Smooth muscle cell of the brain vasculature (primary cell): ENCODE data around the gene CDK6.

Experiments used
- DNase-seq: peaks from one replicate; pipeline ENCODE4 v3.0.0-alpha.2; 2012; ENCODE audit warnings: low read depth, low spot score

The CDK6 gene

DNA sequence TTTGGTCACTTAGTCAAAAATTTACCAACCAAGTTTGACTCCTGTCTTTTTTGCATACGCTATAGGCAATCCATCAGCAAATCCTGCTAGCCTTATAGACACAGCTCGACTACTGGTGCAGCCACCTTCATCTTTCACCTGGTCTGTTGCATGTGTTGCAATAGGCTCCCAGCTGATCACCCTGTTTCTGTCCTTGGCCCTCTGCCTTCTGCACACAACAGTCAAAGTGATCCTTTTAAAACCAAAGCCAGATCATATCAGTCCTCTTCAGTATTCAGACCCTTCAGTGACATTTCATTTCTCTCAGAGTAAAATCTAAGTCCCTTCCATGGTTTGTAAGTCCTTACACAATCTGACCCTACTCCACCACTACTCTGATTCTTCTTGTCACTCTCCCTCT, 10.9 kb upstream of the CDK6 start:
- DNase-seq, result no peak

DNA sequence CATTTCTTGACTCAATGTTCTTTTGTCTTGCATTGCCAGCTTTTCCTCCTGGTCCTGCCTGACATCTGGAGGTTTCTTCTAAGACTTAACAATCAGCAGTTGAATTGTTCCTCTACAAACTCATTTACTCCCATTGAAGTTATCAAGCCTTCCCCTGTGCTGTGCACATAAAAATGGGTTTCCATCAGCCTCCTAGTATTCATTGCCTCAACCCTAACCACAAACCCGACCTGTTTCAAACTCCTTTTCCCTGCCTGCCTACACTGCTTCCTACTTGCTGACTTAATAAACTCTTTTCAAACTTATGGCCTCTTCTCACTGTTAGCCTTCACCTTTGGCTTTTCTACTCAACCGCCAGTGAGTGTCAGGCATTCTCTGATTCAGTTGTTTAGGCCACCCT, 9.4 kb upstream of the CDK6 start:
- DNase-seq, result no peak

DNA sequence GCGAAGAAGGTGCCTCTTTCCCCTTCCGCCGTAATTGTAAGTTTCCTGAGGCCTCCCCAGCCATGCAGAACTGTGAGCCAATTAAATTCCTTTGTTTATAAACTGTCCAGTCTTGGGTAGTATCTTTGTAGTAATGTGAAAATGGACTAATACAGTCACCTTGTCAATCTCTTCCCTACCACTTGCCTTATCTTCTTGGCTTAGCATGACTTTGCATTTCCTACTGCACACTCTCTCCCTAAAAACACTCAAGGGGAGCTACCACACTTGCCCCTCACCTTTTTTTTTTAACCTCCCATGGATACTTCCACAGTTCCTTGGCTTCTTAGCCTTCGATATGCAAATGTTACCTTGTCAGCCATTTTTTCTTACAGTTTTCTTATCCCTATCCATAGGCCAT, 7.4 kb upstream of the CDK6 start:
- no peak for DNase-seq

DNA sequence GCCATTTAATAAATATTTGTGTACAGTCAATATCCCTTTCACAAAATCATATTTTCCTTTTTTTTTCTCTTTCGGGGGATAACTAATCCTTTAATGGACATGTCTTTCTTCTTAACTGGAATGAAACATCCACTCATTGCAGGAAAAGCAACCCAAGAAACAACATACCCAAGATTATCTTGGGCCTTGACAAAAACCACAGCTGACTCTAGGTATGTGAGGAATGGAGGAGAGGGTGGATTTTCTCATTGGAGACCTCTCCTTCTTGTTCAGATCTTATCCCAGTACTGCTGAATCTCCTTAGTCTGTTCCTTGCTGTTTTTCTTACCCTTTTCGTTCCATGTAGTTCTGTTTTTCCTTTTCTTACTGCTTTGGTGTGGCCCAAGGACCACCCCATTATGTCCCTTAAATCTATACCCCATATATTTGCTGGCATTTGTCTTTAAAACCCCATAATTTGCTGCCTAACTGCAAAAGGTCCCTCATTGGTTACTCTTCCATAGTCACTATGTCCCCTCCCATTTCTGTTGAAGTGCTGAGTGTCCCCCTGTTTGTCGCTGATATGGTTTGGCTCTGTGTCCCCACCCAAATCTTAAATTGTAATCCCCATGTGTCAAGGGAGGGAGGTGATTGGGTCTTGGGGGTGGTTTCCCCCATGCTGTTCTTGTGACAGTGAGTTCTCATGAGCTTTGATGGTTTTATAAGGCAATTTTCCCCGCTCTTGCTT, 6.8 kb upstream of the CDK6 start:
- DNase-seq, result no peak

DNA sequence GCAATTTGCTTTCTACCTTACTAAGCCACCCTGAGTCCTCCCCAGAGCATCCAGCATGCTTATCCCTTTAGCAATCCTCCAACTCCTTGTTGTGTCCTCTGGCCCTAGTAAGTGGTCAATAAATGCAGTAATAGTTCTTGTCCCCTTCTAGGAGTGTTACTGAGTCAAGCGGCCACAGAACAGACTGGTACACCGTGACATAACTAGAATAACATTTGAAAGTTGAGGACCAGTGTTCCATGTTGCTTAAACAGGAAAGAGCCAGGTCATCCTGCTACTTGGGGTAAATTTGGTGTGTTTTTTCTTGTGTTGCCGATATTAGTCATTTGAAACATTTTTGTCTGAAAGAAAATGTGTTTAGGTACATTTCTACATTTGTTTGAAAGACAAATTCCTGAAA, 4.8 kb upstream of the CDK6 start:
- DNase-seq, result no peak

DNA sequence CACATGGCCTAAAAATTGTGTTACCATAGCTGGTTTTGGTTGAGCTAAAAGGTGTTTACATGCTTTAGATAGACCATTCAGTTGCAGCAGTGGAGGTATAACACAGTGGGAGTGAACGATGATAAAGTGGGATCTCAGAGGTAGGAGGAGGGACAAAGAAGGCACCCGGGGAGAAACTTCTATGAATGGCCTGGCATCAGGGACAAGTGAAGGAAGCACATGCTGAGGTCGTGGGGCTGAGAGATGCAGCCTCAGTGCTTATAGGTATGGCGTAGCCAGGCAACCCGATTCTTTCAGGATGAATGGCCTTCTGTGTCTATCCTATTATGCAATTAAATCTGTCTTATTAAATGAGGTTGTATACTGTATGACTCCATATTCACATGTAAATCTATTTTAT, 3.9 kb upstream of the CDK6 start:
- no peak for DNase-seq

DNA sequence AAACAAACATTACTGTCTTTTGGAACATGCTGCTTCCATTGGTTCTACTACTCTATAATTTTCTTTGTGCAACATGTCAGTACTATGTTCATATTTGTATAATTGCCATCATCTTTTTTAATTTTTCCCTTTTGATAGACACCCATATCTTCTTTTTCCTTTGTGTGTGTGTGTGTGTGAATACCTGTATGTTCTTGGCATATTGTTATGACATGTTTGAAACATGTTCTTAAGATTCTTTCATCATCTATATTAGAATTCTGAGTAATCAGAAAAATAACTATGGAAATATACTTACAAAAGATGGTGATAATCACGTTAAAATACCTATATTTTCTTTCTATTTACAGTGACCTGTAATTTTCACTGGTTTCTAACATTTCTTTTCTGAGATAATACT, 3.5 kb upstream of the CDK6 start:
- DNase-seq, result no peak

DNA sequence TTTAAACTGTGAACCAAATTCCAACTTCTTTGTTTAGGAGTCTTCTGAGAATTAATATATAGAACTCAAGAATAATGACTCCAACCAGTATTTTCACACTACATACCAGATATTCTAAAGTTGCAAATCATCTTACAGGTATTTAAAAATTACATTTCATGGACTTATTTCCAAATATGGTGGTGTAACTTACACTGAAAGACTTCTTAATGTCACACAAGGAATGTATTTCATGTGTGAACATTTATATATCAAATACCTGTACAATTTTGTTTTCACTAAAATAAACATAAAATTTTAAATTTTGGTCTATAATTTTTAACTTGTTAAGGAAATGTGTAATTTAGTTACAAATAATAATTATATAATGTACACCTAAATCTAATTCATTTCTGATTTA, 2.6 kb upstream of the CDK6 start:
- DNase-seq, result no peak

DNA sequence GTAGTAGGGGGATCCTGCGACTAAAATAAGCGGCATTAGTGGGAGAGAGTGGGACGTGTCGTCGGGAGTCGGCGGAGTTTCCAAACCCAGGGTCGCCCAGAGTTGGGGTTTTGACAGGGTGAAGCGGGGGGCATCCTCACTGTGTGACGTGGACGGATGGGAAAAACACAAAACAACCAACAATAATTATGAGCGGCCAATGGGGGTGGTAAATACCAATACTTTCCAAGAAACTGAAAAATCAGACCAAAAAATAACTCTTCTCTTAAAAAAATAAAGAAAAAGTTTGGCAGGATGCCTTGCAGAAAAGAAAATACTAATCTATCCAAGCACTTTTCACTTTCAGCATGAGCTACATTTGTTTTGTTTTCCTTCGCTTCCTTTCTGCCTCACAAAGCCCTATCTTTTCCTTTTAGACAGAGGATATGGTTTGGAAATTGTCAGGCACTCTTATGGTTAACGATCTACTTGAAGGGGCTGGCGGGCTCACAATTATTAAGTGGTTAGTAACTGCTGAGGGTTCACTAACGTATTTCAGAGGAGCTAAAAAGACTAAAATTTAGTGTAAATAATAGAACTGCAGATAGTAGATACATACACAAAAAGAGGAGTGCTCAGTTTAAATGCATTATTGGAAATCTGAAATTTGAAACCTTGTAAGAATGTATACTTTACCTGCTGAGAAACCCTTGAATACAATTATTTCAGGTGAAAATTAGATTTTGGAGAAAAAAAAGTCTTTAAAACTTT, 802 bp upstream of the CDK6 start:
- no peak for DNase-seq

DNA sequence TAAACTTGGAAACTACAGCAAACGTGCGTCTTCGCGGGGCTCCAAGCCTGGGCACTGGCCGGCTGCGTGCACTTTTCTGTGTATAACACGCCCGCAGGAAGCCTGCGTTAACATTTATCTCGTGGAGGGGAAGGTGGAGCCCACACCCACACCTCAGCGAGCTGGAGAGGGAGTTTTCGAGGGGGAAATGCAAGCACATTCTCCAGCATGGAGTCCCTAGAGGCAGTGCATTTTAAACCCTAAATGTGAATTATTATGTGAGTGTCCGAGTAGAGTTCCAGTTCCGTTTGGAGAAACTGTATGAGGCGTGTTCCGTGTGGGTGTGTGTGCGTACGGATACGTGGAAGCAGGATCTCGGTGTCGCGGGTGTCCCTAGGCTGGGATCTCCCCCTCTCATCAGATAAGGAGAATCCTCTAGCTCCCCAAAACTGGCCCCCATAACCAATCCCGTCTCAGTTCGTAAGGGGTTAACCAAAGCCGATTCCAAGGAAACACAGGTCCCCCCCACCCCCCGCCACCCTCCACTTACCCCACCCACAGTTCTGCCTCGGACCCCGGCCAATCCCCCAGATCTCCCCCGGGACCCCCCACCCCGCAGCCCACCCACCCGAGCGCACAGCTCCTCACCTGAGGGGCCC, 403 bp downstream of the CDK6 start:
- no peak for DNase-seq

DNA sequence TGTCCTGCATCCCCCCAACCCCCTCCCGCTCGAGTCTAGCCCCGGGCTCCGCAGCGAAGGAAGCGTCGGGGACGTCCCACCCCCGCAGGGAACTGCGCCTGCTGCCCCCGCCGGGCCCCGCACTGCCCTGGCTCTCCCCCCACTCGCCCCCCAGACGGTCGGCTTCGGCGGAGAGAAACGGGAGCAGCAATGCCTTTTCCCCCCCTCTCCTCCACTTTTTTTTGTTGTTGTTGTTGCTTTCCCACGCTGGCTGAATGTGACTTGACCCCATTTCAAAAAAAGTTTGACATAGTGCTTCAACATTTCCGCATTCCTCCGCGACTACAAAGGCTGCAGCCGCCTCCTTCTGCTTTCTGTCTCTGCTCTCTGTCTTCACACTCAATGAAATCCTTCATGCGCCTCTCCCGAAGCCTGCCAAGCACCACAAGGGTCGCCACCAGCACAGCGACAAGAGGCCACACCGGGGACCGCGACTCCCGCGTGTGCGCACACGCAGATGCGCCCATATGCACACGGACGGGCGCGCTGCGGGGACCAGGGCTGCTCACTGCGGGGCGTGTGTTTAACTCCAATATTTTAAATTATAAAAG, 1.0 kb downstream of the CDK6 start:
- no peak for DNase-seq

DNA sequence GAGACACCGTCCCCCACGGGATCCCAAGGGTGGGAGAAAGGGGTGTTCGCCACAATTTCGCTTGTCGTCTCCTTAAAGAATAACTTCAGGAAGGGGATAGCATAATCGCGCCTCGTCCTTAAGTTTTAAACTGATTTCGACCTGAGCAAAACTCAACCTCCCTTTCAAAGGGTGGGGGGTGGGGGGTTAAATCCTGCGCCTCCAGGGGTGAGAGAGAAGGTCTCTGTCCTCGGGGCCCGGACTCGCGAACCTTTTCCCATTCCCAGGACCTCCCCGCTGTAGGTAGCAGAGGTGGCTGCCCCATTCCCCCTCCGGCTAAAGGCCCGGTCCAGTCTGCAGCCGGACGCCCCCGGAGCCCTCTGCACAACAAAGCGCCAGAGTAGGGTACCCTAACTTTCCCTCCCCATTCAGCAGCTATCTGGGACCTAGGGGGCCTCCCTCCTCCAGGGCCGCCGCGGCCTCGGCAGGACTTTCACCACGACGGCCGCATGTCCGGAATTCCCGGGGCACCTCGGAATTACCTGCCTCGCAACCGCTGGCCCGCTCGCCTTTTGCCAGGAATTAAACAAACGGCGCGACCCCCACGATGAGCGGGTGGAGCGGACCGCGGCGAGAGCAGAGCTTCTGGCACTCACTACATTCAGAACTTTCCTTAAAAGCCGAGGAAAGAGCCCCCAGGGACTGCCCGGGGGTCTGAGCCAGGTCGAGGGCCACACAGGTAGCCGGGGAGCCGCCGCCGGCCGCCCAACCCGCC, 1.7 kb downstream of the CDK6 start:
- no peak for DNase-seq

DNA sequence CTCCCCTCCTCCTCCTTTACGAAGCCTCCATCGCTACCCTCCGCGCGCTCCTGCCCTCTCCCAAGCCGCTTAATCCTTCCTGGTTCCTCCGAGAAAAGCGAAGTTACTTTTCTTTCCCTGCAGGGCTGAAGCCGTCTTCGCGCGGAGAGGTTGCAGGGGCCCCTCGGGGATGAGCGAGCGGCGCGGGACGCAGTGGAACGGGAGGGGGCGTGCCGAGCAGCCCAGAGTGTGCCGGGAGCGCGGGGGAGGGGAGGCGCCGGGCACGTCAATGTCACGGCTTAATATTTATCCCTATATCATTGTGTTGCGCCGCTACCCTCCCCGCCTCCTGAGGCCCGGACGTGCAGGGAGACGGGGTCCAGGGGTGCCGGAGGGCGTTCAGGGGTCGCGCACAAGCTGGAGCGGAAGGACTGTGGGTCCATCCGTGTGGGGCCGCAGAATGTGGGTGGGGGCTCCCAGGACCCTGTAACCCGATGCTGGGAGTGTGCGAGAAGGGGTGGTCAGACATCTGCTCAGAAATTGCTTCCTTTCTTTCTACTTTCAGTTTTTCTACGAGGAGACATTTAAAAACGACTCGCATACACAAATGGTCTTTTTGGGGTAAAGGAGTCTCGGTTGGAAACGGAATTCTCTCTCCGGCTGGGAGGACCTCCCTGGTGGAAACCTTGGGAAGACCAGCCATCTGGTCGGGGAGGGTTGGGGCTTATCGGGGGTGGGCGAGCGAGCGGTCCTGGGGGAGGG, 2.4 kb downstream of the CDK6 start:
- no peak for DNase-seq

DNA sequence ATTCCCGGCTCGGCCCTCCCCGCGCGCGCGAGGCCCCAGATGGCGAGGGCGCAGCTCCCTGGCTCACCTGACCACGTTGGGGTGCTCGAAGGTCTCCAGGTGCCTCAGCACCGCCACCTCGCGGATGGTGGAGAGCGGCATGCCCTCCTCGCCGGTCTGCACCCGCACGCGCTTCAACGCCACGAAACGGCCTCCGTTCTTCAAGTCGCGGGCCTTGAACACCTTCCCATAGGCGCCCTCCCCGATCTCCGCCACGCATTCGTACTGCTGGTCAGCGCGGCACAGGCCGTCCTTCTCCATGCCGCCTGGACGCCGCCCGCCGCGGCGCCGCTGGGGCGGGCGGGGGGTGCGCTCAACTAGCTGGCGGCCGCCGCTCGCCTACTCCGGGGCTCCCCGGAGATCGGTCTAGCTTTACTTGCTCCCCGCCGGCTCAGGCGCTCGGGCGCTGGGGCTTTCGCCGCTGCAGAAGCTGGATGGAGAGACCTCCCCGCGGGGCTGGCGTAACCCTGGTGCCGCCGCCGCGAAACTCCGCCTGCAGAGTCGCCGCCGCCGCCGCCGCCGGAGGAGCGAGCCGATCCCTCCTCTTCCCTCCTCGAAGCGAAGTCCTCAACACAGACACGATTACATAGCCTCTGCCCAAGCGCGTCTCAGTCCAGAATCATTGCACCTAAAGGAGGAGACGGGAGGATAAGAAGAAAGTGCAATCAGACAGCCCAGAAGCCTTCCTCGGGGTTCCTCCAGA, 3.2 kb downstream of the CDK6 start:
- no peak for DNase-seq

DNA sequence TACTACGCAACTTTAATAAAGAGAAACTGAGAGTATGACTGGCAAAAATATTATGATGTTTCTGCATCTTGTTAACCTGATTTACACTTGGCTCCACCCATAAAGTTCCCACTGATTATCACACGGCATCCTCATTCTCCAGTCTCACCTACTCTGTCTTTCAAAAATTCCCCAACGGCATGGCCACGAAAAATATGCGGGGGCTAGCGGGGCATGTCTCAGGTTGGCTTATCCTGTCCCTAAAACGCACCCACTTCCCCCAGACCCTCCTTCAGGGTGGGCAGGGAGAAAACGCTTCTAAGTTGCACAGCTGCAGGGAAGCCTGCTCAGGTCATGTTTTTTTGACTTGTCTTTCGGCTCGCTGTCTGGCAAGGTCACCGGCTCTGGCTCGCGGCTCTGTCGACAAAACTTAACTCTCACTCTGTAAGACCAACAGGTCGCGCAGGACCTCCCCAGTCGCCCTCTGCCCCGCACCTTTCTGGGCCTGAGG, 3.8 kb downstream of the CDK6 start:
- no peak for DNase-seq

DNA sequence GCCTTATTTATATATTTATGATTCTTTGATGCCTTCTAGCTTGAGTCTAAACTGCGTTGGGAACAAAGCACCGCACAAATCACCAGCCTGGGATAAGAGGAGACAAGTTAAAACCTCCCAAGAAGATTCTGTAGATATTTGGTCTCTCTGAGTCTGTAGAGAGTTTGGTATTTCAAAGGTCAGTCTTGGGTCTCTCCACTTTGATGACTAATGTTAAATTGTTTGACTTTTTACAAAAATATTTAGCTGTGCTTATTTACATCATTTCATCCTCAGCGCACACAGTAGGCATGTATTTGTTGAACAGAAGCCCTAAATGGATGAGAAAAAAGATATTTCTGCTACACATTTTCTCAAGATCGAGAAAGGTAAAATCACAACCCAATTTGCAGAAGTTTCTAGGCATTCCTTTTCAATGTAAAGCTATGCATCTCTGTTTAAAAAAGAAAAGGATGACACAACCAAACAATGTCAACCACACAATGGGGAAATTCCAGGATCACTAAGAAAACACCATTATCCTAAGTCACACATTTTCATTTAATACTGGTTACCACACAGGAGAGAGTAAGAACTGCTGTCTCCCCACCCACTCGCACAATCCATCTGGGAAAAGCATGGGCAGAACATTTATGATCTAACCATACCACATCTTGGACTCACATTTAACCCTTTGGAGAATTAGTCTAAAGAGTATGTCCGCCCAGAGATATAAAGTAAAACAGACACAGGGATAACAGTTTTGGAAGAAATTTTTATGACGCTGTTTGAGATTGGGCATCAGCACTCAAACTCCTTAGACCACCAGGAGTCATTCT, 4.4 kb downstream of the CDK6 start:
- DNase-seq, result no peak

DNA sequence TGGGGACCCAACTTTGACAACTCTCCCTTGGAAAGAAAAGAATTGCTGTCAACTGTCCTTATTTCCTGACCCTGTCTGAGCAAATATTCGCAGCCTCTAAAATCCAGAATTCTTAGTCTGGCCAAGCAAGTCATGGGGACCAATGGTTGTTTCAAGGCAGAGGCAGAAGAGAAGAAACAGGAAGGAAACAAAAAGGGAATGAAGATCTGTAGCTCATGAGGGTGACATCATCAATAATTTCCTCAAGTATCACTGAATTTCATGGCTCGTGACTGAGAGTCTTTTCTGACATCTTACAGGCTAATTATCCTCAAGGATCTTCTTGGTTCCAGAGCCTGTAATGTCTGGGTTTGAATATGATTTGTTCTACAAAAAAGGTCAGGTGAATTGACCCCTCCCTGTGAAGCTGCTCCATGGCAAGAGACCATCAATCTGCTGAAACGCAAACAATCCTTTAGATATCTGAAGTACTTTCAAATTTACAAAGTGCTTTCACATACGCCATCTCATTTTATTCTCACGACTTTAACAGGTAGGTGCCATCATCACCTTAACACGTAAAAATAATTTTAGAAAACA, 5.8 kb downstream of the CDK6 start:
- no peak for DNase-seq

DNA sequence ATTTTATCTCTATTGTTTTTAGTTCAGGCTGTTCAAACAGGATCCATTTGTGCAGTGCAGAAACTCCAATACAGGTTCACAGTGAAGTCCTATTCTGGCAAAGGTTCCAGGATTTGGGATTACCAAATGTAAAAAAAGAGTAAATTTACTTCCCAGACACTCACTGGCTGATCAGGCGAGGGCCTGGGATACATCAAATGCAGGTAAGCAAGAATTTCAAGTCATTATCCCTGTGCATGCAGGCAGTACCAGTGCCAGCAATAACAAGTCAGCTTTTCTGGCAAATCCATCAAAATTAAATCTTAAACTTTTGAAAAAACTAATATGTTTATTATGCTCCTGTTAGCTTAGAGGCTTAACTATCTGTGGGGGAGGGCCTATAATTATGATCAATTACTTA, 6.3 kb downstream of the CDK6 start:
- no peak for DNase-seq

DNA sequence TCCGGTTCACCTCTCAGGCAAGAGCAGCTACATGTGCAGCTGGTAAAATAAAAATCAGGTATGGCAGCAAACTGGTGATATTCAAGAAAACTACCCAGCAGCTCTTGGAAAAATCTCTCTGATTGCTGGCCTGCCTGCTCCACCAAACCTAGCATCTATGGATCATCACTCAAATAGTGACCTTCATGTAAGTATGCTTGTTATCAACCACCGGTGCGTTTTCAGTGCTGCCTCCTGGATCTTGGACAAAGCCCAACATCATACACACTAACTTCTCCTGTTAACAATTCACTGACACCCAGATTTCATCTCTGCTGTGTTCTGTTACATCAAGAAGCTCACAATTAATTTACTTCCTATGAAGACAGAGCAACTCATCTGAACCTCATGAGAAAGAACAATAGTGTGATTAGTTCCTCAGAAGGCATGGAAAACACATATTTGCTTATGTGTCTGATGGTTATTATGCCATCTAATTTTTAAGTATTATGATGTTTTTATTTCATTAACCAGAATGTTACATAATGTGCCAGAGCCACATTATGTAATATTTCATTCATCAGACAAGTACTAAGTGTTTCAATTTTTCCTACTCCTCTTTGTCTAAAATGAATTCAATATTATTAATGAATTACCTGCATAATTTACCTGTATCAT, 8.8 kb downstream of the CDK6 start:
- no peak for DNase-seq
